NCI-H2227 (cell line): ENCODE data around the gene RNF150.

Source experiments
- DNase-seq: peaks from one replicate; lab custom pipeline; 2025; ENCODE audit not compliant: unreplicated experiment; lab: John Stamatoyannopoulos, UW

The RNF150 gene

DNA sequence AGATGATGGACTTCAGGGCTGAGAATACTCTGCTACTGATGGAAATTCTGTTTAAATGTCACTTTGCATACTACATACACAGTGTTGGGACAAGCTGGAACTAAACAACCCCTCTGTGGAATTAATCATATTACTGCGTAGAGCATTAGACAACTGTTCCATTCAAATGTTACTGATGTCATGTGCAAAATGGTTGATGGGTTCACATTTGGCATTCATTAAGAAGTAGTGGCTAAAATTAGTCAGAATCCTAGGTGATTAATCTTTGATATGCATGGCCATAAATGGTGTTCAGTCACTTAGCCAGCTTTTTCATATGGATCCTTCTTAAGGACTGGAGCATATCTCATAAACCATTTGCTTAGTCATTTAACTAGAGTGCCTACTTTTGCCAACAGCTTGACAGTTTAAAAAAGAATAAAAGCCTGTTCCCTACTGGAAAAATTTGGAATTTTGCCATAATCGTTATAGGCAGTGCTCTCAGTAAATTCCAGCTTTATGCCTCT lies 105.2 kb downstream of the RNF150 start:
- DNase-seq, result no peak

DNA sequence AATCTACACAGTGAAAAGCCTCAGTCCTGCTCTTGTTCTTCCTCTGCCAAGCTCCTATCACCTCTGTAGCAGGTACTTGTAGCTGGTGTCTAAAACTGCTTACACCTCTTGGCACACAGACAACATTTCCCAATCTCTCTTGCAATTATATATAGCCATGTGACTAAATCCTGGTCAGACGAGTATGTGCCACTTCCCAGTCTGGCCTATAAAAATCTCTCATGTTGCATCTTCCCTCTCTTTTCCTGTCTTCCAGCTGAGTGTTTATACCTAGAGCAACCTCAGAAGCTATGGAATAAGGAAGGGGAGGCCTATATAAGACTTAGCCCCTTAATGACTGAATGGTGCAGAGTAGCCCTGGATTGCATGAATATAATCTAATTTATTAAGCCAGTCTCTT lies 105.8 kb downstream of the RNF150 start:
- DNase-seq, result no peak

DNA sequence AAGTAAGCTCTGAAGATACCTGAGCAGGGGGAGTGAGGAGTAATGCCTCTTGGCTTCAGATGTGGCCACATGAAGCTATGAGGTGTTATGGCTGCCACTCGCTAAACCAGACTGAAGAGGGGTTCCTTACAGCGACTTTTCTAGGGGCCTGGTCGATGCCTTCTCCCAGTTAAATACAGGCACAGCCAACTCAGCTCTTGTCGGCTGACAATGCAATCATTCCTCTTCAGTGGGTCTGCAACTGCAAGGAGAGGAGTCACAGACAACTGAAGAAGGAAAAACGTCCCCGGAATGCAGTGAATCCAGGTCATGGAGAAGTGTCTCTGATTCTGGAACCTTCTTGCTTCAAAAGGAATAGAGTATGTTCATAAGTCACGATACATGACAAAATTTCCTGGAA lies 106.4 kb downstream of the RNF150 start:
- DNase-seq, result no peak

DNA sequence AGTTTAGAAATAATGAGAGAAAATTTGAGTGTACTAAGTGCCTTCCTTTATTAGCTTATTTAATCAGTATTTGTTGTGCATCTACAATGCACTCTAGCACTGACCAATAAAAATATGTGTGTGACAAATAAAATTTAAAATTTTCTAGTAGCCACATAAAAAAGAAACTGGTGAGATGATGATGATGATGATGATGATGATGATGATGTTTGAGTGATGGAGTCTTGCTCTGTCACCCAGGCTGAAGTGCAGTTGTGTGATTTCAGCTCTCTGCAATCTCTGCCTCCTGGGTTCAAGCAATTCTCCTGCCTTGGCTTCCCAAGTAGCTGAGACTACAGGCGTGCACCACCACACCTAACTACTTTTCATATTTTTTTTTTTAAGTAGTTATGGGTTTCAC lies 110.2 kb downstream of the RNF150 start:
- DNase-seq, result no peak

GRCh38 chr4:141022111-141022695 lies 111.1 kb downstream of the RNF150 start:
- no peak for DNase-seq

- no peak for DNase-seq
Measured at GRCh38 chr4:141021397-141022110, 111.7 kb downstream of the RNF150 start.

DNA sequence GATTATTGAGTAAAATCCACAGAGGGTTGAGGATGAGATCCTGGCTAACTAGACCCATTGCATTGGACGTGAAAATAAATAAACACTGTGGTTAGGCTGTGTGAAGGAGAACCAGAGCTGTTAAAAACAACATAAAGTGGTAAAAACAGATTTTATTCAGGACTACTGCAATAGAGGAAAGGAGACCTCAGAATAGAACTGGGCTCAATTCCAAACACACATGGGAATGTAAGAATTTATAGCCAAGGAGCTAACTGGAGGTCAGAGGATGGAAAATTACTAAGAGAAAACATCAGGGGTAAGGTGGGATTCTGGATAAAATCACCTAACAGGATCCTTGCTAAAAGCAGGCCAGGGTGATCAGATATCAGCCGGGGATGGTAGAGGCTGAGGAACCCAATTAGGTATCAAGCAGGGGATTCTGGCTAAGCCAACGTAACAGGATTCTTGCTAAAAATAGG lies 112.4 kb downstream of the RNF150 start:
- no peak for DNase-seq

DNA sequence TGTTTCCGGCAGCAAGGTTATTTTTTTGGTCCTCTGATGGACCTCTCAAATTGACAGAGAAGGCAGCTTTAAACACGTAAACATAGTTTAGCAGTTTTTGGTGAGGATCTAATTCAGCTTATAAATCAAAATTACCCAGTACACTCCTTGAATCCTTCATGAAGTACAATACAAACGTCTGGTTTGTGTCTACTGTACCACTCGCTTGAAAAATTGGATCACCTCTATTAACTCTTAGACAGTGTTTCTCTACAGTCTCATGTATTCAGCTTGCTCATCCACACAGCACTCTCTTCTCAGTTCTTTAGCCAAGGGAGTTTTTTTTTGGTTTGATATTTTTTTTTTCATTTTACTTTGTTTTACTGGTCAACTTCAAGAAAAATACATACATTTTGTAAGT lies 113.5 kb downstream of the RNF150 start:
- no peak for DNase-seq

- no peak for DNase-seq
Measured at GRCh38 chr4:141016117-141016798, 117.0 kb downstream of the RNF150 start.

GRCh38 chr4:141013899-141014298 lies 119.4 kb downstream of the RNF150 start:
- no peak for DNase-seq

- no peak for DNase-seq
Measured at GRCh38 chr4:141011901-141012315, 121.4 kb downstream of the RNF150 start.

- no peak for DNase-seq
Measured at GRCh38 chr4:141009931-141010330, 123.3 kb downstream of the RNF150 start.

DNA sequence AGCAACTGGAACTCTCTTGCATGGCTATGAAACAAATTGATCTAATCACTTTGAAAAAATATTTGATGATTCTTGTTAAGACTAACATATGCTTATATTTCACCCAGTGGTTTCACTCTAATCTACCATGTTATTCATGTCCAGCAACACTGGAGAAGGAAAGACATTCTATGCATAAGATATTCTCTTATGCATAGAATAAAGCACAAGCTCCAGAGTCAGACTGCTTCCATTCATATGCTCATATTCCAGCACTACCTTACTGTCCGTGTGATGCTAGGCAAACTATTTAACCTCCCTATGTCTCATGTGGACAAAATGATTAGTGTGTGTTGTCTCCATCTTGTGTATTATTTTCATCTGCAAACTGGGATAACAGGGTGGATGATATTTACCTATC lies 124.1 kb downstream of the RNF150 start:
- DNase-seq, result no peak

GRCh38 chr4:141006242-141006802 lies 126.9 kb downstream of the RNF150 start:
- DNase-seq, result no peak

- DNase-seq, result no peak
Measured at GRCh38 chr4:141004823-141005222, 128.4 kb downstream of the RNF150 start.

DNA sequence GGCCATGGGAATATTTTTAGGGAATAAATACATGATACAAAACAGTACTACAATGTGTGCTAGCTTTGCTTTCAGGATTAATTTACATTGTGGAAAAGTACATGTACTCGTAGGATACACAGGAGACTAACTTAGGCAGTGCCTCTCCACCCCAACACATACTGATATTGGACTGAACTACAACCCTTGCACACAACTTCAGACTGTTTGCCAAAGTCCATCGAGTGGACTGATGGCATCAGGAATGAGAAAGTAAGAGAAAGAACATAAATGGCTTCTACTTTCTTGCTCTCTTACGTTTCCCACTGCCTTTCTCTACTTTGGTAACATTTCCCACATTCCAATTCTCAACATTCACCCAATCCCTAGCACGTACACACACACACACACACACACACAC lies 130.1 kb downstream of the RNF150 start:
- DNase-seq, result no peak

DNA sequence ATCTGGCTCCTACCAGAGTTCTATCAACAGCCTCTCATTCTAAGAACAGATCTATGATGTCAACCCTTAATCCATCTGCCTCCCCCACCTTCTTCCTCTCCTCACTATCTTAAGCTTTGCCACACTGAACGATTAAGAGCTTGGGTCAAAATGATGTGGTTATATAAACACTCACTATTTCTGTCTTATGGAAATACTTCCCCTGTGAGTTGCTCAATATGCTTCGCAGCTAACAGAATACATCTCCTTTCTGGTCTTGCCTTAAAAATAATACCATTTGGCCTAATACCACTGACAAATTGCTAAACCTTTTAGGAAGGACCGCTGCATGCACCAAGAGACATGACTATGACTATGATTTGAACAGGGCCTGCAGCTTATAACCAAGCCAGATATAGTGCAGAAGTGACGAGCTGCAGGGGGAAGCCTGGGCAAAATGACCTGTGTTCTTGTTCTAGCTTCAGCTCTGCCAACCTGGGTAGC lies 130.9 kb downstream of the RNF150 start:
- DNase-seq, result no peak

DNA sequence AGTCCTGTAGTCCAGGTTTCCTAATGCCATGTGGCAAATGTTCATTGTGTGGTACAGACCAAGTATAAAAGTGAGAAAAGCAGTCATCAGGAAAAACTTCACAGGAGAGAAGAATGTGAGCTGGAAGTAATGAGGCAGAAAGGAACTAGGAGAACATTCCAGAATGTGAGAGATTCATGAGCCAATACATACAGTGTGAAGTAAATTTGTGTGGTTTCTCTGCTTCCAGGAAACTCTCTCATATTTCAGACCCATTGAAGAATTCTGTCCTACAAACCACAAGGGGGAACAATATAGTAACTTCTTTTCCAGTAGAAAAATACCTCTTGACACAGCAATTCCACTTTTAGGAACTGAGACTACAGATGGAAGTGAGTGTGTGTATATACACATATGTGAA lies 136.5 kb downstream of the RNF150 start:
- DNase-seq, result no peak

- no peak for DNase-seq
Measured at GRCh38 chr4:140995058-140995457, 138.2 kb downstream of the RNF150 start.

DNA sequence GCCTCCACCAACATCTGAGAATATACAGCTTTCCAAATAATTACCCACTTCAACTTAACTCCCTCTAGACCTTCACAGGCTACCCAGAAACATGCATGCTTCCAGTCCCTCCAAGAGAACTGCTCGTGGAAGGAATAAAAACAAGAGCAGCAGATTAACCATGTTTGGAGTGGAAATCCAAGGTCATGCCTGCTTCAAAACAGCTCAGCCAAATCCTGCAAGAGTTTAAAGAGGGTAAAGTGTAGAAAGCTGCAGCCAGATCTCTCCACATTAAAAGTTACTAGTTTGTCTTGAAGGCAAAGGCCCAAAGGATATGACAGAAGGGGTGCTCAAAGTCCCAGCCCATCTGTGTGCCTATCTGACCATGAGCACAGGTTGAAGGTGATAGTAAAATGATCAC lies 139.3 kb downstream of the RNF150 start:
- no peak for DNase-seq

GRCh38 chr4:140993370-140993769 lies 139.9 kb downstream of the RNF150 start:
- DNase-seq, result no peak

GRCh38 chr4:140989944-140990343 lies 143.3 kb downstream of the RNF150 start:
- peak; percentile 5 for DNase-seq
